K562 (cell line): ENCODE data around the gene MYLIP. TPM values are rescaled to one million over a fixed set of nuclear protein-coding genes. Genes with fewer than 3 reads are reported as not detected.

Experiments
- BDP1 ChIP-seq: IDR thresholded peaks from 3 replicates; pipeline ENCODE4 v1.6.1; 2011; ENCODE audit not compliant: insufficient read length, insufficient read depth
- E2F3 ChIP-seq: fragments of 250-450 bp; sonication (Bioruptor Pico); IDR thresholded peaks from 2 replicates; pipeline ENCODE4 v1.4.0; 2020; ENCODE audit warnings: mild to moderate bottlenecking
- E2F4 ChIP-seq: sonication (generic); formaldehyde crosslinking; IDR thresholded peaks from 2 replicates; pipeline ENCODE4 v1.8.0; 2022; ENCODE audit warnings: mild to moderate bottlenecking, low read depth, missing genetic modification reagents
- KDM2B ChIP-seq: fragments of 250-450 bp; sonication (Bioruptor Pico); IDR thresholded peaks from 2 replicates; pipeline ENCODE4 v1.8.0; 2021; ENCODE audit warnings: mild to moderate bottlenecking, moderate library complexity
- MAFF ChIP-seq: IDR thresholded peaks from 2 replicates; pipeline ENCODE4 v1.6.1; 2012; ENCODE audit warnings: low read length, improper control_type of control experiment
- NBN ChIP-seq: fragments of 450-650 bp; IDR thresholded peaks from 2 replicates; pipeline ENCODE4 v1.6.1; 2016; ENCODE audit warnings: low read depth, mild to moderate bottlenecking
- NFE2L1 ChIP-seq: fragments of 450-650 bp; IDR thresholded peaks from 2 replicates; pipeline ENCODE4 v1.6.1; 2016; ENCODE audit warnings: missing genetic modification characterization, low read depth, mild to moderate bottlenecking, missing compliant biosample characterization, moderate library complexity, borderline replicate concordance
- PHB2 ChIP-seq: fragments of 450-650 bp; IDR thresholded peaks from 2 replicates; pipeline ENCODE4 v1.6.1; 2017; ENCODE audit warnings: low read depth
- PYGO2 ChIP-seq: fragments of 450-650 bp; IDR thresholded peaks from 2 replicates; pipeline ENCODE4 v1.6.1; 2016; ENCODE audit warnings: mild to moderate bottlenecking, missing genetic modification characterization, moderate library complexity, missing compliant biosample characterization
- RBM15 ChIP-seq: fragments of 200-400 bp; formaldehyde crosslinking; IDR thresholded peaks from 2 replicates; pipeline ENCODE4 v1.6.1; 2018; ENCODE audit warnings: mild to moderate bottlenecking, low read length, moderate library complexity; ENCODE audit not compliant: insufficient read depth
- RFX7 ChIP-seq: fragments of 250-450 bp; sonication (Bioruptor Pico); IDR thresholded peaks from 2 replicates; pipeline ENCODE4 v1.5.1; 2021; ENCODE audit warnings: mild to moderate bottlenecking
- SAP30 ChIP-seq: fragments of 200-600 bp; sonication (generic); IDR thresholded peaks from 2 replicates; pipeline ENCODE4 v1.6.1; 2012; ENCODE audit warnings: borderline replicate concordance, low read depth, mild to moderate bottlenecking, moderate library complexity, low read length, control low read depth, inconsistent platforms; ENCODE audit not compliant: insufficient read depth, poor library complexity, severe bottlenecking
- ZNF134 ChIP-seq: fragments of 250-450 bp; sonication (Bioruptor Pico); conservative IDR thresholded peaks from 2 replicates; pipeline ENCODE4 v1.4.0; 2020
- ZNF253 ChIP-seq: fragments of 250-450 bp; sonication (Bioruptor Pico); conservative IDR thresholded peaks from 2 replicates; pipeline ENCODE4 v1.6.1; 2021; ENCODE audit warnings: mild to moderate bottlenecking
- polyA plus RNA-seq, 8 experiments: library from polyadenylated mRNA; depleted of rRNA in 4 of 8; stranded (reverse) in 5 of 8; unstranded in 3 of 8; fragments of >200 nt; fragmentation: Nextera tagmentation in 2 of 8; fragmentation: Illumina TruSeq in 1 of 8; extraction: Ambion mirVana in 2 of 8; extraction: Trizol in 1 of 8; gene quantifications; 2 replicates each; pipeline versions ENCODE4 v1.2.1 to v1.2.3, GENCODE V29; 2011 to 2014; ENCODE audit warnings: inconsistent platforms in 1 of 8, missing spikeins in 1 of 8
- total RNA-seq, 7 experiments: library from RNA; depleted of rRNA in 6 of 7; stranded (reverse); fragments of >200 nt in 6 of 7; fragmentation: Illumina TruSeq in 2 of 7; extraction: Trizol in 2 of 7; gene quantifications; 2 replicates each; pipeline versions ENCODE4 v1.2.1 to v1.2.3, GENCODE V29; 2011 to 2021; ENCODE audit warnings: low replicate concordance in 1 of 7
- TF ChIP-seq, protein P1 (sequence below): fragments of 250-450 bp; sonication (Bioruptor Pico); IDR thresholded peaks from 2 replicates; pipeline ENCODE4 v1.5.0; 2020; ENCODE audit warnings: mild to moderate bottlenecking, borderline replicate concordance
- TF ChIP-seq, protein P2 (sequence below): fragments of 450-650 bp; formaldehyde crosslinking; IDR thresholded peaks from 2 replicates; pipeline ENCODE4 v1.4.0; 2022; ENCODE audit warnings: mild to moderate bottlenecking, moderate library complexity
- TF ChIP-seq, protein P3 (sequence below): sonication (generic); formaldehyde crosslinking; IDR thresholded peaks from 2 replicates; pipeline ENCODE4 v1.8.0; 2023; ENCODE audit warnings: mild to moderate bottlenecking, missing genetic modification reagents
- TF ChIP-seq, protein P4 (sequence below), 2 experiments: IDR thresholded peaks; 2 replicates each; pipeline ENCODE4 v1.6.1; 2011; ENCODE audit warnings: borderline replicate concordance in 1 of 2, control low read depth in 1 of 2, low read depth in 1 of 2, low read length in 1 of 2, mild to moderate bottlenecking in 1 of 2, mixed read lengths in 1 of 2, moderate library complexity in 1 of 2; ENCODE audit not compliant: insufficient read depth in 1 of 2, insufficient read length in 1 of 2, poor library complexity in 1 of 2, severe bottlenecking in 1 of 2; ENCODE audit errors: extremely low read depth in 1 of 2

MYLIP gene
- total and polyA plus RNA-seq, 9 of the 15 experiments (the other 6 are each of a cell fraction or from before 2014, with no cell fraction given), result 10.8 to 43.5 (median 31.5) TPM

GRCh38 chr6:16108921-16109658, 19.8 kb upstream of the MYLIP start (continued):
- TF ChIP-seq, protein P1, sequence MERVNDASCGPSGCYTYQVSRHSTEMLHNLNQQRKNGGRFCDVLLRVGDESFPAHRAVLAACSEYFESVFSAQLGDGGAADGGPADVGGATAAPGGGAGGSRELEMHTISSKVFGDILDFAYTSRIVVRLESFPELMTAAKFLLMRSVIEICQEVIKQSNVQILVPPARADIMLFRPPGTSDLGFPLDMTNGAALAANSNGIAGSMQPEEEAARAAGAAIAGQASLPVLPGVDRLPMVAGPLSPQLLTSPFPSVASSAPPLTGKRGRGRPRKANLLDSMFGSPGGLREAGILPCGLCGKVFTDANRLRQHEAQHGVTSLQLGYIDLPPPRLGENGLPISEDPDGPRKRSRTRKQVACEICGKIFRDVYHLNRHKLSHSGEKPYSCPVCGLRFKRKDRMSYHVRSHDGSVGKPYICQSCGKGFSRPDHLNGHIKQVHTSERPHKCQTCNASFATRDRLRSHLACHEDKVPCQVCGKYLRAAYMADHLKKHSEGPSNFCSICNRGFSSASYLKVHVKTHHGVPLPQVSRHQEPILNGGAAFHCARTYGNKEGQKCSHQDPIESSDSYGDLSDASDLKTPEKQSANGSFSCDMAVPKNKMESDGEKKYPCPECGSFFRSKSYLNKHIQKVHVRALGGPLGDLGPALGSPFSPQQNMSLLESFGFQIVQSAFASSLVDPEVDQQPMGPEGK (CRISPR knock-in tag), result no peak
- no peak for TF ChIP-seq MAFF
- TF ChIP-seq, protein P2, sequence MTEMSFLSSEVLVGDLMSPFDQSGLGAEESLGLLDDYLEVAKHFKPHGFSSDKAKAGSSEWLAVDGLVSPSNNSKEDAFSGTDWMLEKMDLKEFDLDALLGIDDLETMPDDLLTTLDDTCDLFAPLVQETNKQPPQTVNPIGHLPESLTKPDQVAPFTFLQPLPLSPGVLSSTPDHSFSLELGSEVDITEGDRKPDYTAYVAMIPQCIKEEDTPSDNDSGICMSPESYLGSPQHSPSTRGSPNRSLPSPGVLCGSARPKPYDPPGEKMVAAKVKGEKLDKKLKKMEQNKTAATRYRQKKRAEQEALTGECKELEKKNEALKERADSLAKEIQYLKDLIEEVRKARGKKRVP (CRISPR knock-in tag), result peak; percentile 80; the same call in 1 of the 2 replicates
- TF ChIP-seq NFE2L1, result no peak
- no peak; the same call in 1 of the 2 replicates for TF ChIP-seq ZNF134
- no peak for TF ChIP-seq E2F4 (CRISPR knock-in tag)
- no peak for TF ChIP-seq PYGO2 (tag)
- TF ChIP-seq SAP30, result no peak
- no peak for TF ChIP-seq KDM2B
- no peak for TF ChIP-seq RFX7 (CRISPR knock-in tag)
- TF ChIP-seq, protein P3, sequence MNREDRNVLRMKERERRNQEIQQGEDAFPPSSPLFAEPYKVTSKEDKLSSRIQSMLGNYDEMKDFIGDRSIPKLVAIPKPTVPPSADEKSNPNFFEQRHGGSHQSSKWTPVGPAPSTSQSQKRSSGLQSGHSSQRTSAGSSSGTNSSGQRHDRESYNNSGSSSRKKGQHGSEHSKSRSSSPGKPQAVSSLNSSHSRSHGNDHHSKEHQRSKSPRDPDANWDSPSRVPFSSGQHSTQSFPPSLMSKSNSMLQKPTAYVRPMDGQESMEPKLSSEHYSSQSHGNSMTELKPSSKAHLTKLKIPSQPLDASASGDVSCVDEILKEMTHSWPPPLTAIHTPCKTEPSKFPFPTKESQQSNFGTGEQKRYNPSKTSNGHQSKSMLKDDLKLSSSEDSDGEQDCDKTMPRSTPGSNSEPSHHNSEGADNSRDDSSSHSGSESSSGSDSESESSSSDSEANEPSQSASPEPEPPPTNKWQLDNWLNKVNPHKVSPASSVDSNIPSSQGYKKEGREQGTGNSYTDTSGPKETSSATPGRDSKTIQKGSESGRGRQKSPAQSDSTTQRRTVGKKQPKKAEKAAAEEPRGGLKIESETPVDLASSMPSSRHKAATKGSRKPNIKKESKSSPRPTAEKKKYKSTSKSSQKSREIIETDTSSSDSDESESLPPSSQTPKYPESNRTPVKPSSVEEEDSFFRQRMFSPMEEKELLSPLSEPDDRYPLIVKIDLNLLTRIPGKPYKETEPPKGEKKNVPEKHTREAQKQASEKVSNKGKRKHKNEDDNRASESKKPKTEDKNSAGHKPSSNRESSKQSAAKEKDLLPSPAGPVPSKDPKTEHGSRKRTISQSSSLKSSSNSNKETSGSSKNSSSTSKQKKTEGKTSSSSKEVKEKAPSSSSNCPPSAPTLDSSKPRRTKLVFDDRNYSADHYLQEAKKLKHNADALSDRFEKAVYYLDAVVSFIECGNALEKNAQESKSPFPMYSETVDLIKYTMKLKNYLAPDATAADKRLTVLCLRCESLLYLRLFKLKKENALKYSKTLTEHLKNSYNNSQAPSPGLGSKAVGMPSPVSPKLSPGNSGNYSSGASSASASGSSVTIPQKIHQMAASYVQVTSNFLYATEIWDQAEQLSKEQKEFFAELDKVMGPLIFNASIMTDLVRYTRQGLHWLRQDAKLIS (CRISPR knock-in tag), result no peak
- no peak for TF ChIP-seq PHB2
- TF ChIP-seq E2F3 (CRISPR knock-in tag), result peak; percentile 38; the same call in 1 of the 2 replicates
- no peak for TF ChIP-seq BDP1
- TF ChIP-seq ZNF253 (CRISPR knock-in tag), result no peak
- TF ChIP-seq NBN, result peak; percentile 39; the same call in 1 of the 2 replicates
- TF ChIP-seq RBM15, result no peak
- TF ChIP-seq, protein P4, sequence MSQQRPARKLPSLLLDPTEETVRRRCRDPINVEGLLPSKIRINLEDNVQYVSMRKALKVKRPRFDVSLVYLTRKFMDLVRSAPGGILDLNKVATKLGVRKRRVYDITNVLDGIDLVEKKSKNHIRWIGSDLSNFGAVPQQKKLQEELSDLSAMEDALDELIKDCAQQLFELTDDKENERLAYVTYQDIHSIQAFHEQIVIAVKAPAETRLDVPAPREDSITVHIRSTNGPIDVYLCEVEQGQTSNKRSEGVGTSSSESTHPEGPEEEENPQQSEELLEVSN (IDR thresholded peaks at IDR 0.05; ENCODE audit: borderline replicate concordance in 1 of 2, extremely low read depth in 1 of 2, insufficient read depth in 1 of 2, insufficient read length in 1 of 2, low read depth in 1 of 2, low read length in 1 of 2, poor library complexity in 1 of 2, severe bottlenecking in 1 of 2), result no peak
